A204.1 (cell line): ENCODE results near the gene DDX28.
"Not testable (repeated sequence)": the region's sequence is repeated elsewhere in the genome, so short reads cannot be mapped to it uniquely, and the experiment has no call there.

Source experiments
- FAIRE-seq: peaks from 2 replicates; lab custom pipeline; 2012; peaks lifted over from hg19 to GRCh38; lab: Jason Lieb, UNC

DDX28 gene

GRCh38 chr16:68037841-68038597, 15.0 kb upstream of the DDX28 start:
- FAIRE-seq: no peak

- FAIRE-seq: no peak
Measured at GRCh38 chr16:68035227-68035626, 12.2 kb upstream of the DDX28 start.

GRCh38 chr16:68033101-68033500, 10.1 kb upstream of the DDX28 start:
- no peak for FAIRE-seq

GRCh38 chr16:68031951-68032350, 8.9 kb upstream of the DDX28 start:
- FAIRE-seq: no peak

GRCh38 chr16:68030108-68030507, 7.1 kb upstream of the DDX28 start:
- FAIRE-seq: not testable (repeated sequence)

GRCh38 chr16:68028996-68029395, 6.0 kb upstream of the DDX28 start:
- no peak for FAIRE-seq

- no peak for FAIRE-seq
Measured at GRCh38 chr16:68022278-68022727, 729 bp downstream of the DDX28 start.

- FAIRE-seq: no peak
Measured at GRCh38 chr16:68021490-68021889, 1.5 kb downstream of the DDX28 start.

- FAIRE-seq: no peak
Measured at GRCh38 chr16:68019167-68019680, 3.8 kb downstream of the DDX28 start.

GRCh38 chr16:68015681-68016080, 7.4 kb downstream of the DDX28 start, which contains the start of gene DPEP2NB:
Gene DPEP2NB (minus strand): TSS chr16:68015911. CDS start chr16:68015770, 141 bp downstream.
- FAIRE-seq: no peak

GRCh38 chr16:68013440-68013839, 9.6 kb downstream of the DDX28 start:
- FAIRE-seq: no peak

GRCh38 chr16:68009872-68010271, 13.2 kb downstream of the DDX28 start:
- not testable (repeated sequence) for FAIRE-seq

- no peak for FAIRE-seq
Measured at GRCh38 chr16:68009157-68009735, 13.8 kb downstream of the DDX28 start.

GRCh38 chr16:68005786-68006286, 17.2 kb downstream of the DDX28 start:
- no peak for FAIRE-seq

- no peak for FAIRE-seq
Measured at GRCh38 chr16:68005211-68005610, 17.8 kb downstream of the DDX28 start.

GRCh38 chr16:68003031-68003430, 20.0 kb downstream of the DDX28 start:
- no peak for FAIRE-seq

- no peak for FAIRE-seq
Measured at GRCh38 chr16:68000450-68000849, 22.6 kb downstream of the DDX28 start.

GRCh38 chr16:67999985-68000384, 23.0 kb downstream of the DDX28 start:
- FAIRE-seq: no peak

- not testable (repeated sequence) for FAIRE-seq
Measured at GRCh38 chr16:67998779-67999688, 24.0 kb downstream of the DDX28 start, which contains the start of gene DPEP2. Gene DPEP2 (minus strand): TSS chr16:67999484. CDS start chr16:67993212, 6,272 bp downstream.

GRCh38 chr16:67998231-67998778, 24.7 kb downstream of the DDX28 start:
- FAIRE-seq: not testable (repeated sequence)

GRCh38 chr16:67996666-67997065, 26.4 kb downstream of the DDX28 start:
- FAIRE-seq: no peak

GRCh38 chr16:67995423-67995822, 27.6 kb downstream of the DDX28 start:
- no peak for FAIRE-seq
